Adipose tissue (tissue), 3 donors: ENCODE data around the gene RGS7. TPM values are rescaled to one million over a fixed set of nuclear protein-coding genes. Genes with fewer than 3 reads are reported as not detected.
"Not testable (repeated sequence)": the region's sequence is repeated elsewhere in the genome, so short reads cannot be mapped to it uniquely, and the experiment has no call there.

Experiments
- H3K27ac ChIP-seq: one replicate; pipeline ENCODE4 v1.5.1; 2013; ENCODE audit warnings: low read depth, low read length
- WGBS, 3 donors: extraction: QIAGEN DNeasy Blood & Tissue Kit; methylation state at CpG; one replicate each; pipeline ENCODE4 v1.1.7; 2013; 5-methylcytosine and 5-hydroxymethylcytosine counted together
- polyA plus RNA-seq, 3 donors: library from polyadenylated mRNA; stranded (reverse); fragments of 200-250 nt; gene quantifications; one replicate each; pipeline ENCODE4 v1.2.3, GENCODE V29; 2013
- donor health status: healthy with polysubstance abuse.
- donor health status: Bipolar disorder and iron deficiency.
- donor health status: healthy.

Gene RGS7
- polyA plus RNA-seq, 3 donors: 0.13 to 0.28 TPM; not detected in 1

DNA sequence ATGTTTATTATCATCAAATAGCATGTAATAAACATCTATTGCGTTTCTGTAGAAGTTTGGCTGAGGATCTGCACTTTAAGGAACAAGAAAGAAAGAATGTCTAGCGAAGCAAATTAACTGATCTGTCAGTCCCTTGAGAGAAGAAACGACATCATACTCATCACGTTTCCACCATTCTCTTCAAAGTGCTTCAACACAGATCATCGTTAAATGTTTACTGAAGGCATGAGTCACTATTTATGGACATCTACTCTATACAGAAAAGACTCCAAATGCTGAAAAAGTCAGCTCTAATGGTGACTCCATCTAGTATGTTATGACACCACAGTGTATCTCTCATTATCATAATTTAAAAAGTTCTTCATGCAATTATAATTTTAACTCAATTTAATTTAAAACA, 369.1 kb downstream of the RGS7 start:
- 62 to 79% (median 76%) methylated on average over 5 of the region's 5 CpGs for WGBS, 3 donors
- no peak overlapping the region for H3K27ac ChIP-seq

DNA sequence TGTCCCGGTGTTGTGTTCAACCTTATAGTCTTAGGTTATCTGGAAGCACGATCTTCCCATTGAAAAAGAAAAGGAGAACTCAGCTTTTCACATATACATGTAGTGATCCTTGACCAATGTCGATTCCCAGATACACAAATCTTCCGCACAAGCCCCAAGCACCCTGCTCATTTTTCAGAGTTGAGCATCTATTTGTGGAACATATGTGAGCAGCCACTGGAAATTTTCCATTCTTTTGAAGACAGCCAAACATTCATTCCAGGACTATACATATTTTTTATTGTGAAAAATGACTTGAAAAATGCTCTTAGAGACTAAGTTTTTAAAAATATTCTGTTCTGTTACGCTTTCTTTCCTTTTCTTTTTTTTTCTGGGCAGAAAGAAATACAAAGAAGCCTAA, 371.9 kb downstream of the RGS7 start:
- WGBS, 3 donors: 63 to 75% (median 72%) methylated on average over 5 of the region's 5 CpGs
- no peak overlapping the region for H3K27ac ChIP-seq

- WGBS, 3 donors: 41 to 58% (median 56%) methylated on average over 1 of the region's 1 CpG
- no peak overlapping the region for H3K27ac ChIP-seq
Observed at GRCh38 chr1:240980342-240980741, 376.7 kb downstream of the RGS7 start.

GRCh38 chr1:240976685-240977084, 380.3 kb downstream of the RGS7 start:
- 78 to 95% (median 88%) methylated on average over 1 of the region's 1 CpG for WGBS, 3 donors

GRCh38 chr1:240973875-240974274, 383.1 kb downstream of the RGS7 start:
- H3K27ac ChIP-seq: no peak overlapping the region
- 83 to 86% (median 86%) methylated on average over 3 of the region's 3 CpGs for WGBS, 3 donors

More at GRCh38 chr1:240976685-240977084, 380.3 kb downstream of the RGS7 start:
- no peak overlapping the region for H3K27ac ChIP-seq

DNA sequence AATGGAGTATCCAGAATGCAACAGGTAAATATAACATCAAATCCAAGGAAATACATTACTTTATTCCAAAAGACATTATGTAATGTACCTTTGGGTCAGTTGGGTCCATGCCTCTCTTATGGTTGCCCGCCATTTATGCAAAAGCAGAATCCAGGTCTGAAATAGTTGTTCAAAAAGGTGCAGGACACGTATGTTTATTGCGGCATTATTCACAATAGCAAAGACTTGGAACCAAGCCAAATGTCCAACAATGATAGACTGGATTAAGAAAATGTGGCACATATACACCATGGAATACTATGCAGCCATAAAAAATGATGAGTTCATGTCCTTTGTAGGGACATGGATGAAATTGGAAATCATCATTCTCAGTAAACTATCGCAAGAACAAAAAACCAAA, 384.9 kb downstream of the RGS7 start:
- not testable (repeated sequence) for H3K27ac ChIP-seq
- 94 to 96% (median 95%) methylated on average over 3 of the region's 4 CpGs for WGBS, 3 donors

DNA sequence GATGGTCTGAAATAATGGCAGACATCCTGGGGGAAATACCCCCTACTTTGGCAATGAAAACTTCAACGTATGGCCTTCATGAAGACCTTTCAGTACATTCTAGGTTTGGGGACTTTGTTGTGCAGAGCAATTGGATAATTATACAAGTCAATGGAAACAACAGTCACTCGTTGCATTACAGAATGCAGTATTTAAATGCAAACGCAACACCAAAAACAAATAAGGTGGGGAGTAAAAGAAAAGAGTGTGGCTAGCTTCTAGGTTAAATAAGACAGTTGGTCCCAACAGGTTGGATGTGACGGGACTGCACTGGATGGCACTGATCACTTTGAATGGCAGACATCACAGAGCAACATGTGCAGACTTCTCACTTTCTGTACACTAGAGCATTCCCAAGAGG, 386.8 kb downstream of the RGS7 start:
- 65 to 71% (median 65%) methylated on average over 4 of the region's 4 CpGs for WGBS, 3 donors
- H3K27ac ChIP-seq: no peak overlapping the region

DNA sequence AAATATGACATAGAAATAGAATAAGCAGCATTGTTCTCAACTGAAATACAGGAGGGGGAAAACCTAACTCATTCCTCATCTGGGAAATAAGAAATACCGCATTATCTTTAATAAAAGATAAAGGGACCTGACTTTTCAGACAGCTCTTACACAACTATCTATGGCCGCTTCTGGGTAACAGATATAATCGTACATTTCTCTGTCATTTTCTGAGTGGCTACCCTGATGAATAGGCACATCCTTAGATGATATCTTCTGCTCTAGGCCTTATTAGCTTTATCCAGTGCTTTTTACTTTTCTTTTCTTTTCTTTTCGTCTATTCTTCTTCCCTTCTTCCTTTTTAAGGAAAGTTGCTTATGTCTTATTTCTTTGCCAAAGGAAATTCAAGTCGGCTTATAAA, 388.1 kb downstream of the RGS7 start:
- 71 to 79% (median 75%) methylated on average over 5 of the region's 5 CpGs for WGBS, 3 donors
- no peak overlapping the region for H3K27ac ChIP-seq

- 77 to 83% (median 80%) methylated on average over 10 of the region's 10 CpGs for WGBS, 3 donors
- no peak overlapping the region for H3K27ac ChIP-seq
Observed at GRCh38 chr1:240967070-240967724, 389.8 kb downstream of the RGS7 start.

DNA sequence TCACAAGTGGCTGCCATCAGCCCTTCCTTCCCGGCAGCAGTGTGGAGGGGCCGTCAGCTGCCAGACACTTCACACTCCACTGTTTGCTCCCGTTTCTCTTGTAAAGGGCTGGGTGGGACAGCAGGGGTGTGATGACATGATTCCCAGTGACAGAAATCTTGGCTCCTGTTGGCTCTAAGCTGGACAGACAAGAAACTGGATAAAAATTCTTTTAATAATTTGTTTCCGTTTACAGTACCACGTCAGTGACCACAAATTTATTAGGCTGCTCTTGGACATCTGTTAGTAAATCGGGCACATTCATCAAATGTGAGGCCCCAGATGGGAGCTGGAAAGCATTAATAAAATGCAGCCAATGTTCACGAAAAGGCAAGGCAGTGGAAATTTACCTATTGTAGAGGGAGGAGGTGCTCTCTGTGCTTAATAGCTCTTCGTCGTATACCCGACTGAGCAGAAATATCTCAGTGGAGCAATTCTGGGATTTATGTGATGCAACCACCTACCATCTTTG, 391.4 kb downstream of the RGS7 start:
- H3K27ac ChIP-seq: no peak overlapping the region
- 25 to 40% (median 37%) methylated on average over 10 of the region's 10 CpGs for WGBS, 3 donors

- H3K27ac ChIP-seq: no peak overlapping the region
- WGBS, 3 donors: 82 to 86% (median 84%) methylated on average over 4 of the region's 4 CpGs
Observed at GRCh38 chr1:240962086-240962485, 394.9 kb downstream of the RGS7 start.

DNA sequence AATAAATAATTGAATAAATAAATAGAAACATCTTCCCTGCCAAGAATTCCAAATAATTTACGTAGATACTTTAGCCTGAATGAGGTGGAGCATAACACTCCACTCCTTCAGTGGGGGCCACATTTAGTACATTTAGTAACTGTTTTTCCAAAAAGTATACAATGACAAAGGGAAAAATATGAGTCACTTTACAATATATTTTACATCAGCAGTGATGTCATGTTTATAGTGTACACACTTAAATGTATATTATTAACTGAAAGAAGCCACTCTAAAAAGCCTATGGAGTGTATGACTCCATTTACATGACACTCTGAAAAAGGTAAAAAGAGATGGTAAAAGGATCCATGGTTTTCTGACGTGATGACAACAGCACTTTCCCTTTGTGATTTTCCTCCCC, 400.6 kb downstream of the RGS7 start:
- 69 to 79% (median 70%) methylated on average over 2 of the region's 2 CpGs for WGBS, 3 donors
- H3K27ac ChIP-seq: no peak overlapping the region

DNA sequence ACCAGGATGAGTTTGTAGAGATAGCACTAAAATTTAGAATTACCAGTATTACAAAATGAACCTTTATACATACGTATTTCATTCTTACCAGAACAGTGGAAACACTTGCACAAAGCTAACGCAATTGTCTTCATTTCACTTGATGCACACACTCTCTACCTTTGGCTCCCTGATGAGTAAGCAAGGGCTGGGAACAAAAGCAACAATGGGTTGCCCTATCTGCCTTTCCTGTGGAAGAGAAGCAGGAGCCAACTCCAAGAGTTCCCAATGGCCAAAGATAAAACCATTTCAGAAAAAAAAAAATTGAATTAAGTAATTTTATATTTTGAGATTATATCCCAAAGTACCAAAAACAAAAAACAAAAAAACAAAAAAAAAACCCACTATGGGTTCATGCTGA, 401.0 kb downstream of the RGS7 start:
- no peak overlapping the region for H3K27ac ChIP-seq
- WGBS, 3 donors: 34 to 45% (median 41%) methylated on average over 2 of the region's 2 CpGs

DNA sequence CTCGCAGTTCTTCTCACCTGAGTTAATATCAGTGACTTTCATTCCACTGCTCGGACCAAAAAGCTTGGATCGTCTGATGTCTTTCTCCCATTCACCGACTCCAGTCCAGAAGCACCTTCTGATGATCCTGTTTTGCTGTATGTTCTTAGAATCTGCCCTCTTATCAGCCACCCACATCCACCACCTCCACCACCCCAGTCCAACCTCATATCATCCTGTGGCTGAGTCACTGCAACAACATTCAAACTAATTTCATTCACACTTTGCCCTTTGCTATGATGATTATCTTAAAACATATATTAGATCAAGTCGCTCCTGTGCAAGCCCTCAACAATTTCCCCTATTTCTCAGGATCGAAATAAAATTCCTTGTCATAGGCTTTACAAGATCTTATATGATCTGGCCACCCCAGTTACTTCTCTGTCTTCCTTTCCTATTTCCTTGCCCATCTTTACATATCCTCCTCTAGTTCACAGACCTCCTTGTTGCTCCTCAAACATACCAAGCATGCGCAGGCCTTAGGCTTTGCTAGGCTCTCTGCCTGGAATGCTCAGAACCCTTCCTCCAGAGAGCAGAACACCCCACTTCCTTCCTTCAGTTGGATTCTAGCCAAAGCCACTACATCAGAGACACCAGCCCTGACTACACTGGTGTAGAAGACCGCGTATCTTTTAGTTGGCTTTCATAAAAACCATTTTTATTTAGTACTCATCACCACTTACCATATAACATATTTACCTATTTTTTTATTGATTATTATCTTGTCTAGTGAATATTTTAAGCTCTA, 409.4 kb downstream of the RGS7 start:
- H3K27ac ChIP-seq: no peak overlapping the region
- WGBS, 3 donors: 80 to 85% (median 84%) methylated on average over 9 of the region's 9 CpGs

DNA sequence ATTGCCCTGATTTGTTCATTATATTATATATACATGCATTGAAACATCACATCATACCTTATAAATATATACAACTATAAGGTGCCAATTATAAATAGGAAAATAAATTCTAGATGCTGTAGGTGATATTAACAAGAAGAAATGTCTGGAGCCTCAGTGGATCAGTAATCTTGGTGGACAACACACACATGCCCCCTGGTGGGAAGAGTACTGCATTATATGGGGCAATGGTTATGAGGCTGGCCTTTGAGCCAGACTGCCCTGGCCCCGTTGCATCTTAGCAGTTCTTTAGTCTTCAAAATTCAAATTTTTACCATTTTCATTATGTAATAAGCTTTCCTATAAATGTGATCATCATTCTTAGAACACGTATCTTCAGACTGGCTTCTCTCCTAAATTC, 410.1 kb downstream of the RGS7 start:
- H3K27ac ChIP-seq: no peak overlapping the region
- 74 to 80% (median 78%) methylated on average over 2 of the region's 2 CpGs for WGBS, 3 donors

DNA sequence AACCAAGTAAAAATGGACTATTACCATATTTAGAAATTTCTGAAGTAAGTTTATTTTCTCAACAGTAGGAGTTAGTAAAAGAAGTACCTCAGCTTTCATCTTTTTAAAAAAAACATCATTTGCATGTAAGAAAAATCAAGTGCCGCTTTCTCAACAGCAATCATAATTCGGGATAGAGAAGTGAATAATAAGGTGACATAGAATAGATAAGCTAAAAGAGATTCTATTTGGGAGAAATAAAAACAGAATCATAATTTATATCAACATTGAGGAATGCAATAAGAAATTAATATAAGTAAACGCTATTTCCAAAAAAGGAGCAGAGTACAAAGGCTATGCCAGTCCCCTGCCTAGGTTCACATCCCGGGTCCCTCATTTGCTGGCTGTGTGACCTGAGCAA, 414.1 kb downstream of the RGS7 start:
- no peak overlapping the region for H3K27ac ChIP-seq
- WGBS, 3 donors: 91 to 93% (median 92%) methylated on average over 4 of the region's 4 CpGs

DNA sequence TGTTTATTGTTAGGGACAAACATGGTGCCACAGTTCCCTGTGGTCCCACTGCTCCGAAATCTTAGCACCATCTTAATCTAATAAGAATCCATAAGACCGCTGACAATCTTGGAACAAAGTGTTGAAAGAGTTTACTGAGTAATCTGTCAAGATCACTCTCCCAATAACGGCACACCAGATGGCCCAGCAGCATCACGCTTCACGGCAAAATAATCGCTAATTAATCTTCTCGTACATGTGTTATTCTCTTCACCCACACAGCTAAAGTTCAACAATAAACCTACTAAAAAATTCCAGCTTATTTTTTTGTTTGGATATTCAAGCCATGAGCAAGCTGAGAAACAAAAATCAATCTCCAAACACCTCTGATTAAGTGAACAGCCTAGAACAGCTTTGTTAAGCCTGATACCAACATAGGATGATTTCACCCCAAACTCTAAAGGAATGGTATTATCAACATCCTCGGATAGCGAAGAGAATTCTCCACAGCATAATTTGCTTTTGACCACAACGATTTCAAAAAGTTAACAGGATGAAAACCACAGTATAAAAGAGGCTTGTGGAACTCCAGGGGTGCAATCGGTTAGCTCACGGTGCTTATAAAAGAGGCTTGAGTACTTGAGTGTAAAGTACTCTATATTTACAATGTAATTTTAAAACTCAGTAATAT, 415.2 kb downstream of the RGS7 start:
- WGBS, 3 donors: 50 to 80% (median 73%) methylated on average over 12 of the region's 12 CpGs

DNA sequence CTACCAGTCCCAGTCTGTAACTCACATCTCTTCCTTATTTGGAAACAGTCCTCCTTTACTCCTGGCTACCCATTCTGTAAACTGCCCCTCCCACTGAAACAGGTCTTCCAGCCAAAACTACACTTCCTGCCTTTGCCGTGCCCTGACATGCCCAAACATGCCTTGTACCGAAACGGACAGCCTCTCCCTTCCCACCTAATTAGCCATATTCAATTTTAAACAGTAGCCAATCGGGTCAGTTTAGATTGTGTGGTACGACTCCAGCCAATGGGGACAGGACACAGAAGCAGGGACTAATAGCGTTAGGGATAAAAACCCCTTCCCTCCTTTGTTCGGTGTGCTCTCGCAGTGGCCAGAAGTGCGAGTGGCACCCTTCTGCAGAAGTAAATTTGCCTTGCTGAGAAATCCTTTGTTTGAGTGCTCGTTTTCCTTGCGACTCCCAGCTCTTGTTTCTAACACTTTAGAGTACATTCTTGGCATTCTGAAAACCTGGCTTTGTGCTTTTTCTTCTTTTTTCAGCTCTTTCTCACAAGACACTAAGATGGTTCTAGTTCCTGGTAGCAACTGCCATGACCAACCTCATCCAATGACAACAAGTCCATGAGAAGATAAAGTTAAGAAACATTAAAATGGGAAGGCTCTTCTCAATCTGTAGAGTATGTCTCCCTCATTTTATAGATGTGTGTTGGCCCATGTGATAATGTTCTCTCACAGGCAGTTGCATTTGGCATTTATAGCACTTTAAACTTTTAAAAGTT, 419.9 kb downstream of the RGS7 start:
- no peak overlapping the region for H3K27ac ChIP-seq
- WGBS, 3 donors: 85 to 92% (median 90%) methylated on average over 11 of the region's 11 CpGs

More for the DNA sequence above, 415.2 kb downstream of the RGS7 start:
- H3K27ac ChIP-seq: no peak overlapping the region
